ENCODE results near the gene NCOR1. TPM values are rescaled to one million over a fixed set of nuclear protein-coding genes. Genes with fewer than 3 reads are reported as not detected.

Gene NCOR1
- total and polyA plus RNA-seq, 2 experiments from 2014 or later, result 102 to 132 TPM

DNA sequence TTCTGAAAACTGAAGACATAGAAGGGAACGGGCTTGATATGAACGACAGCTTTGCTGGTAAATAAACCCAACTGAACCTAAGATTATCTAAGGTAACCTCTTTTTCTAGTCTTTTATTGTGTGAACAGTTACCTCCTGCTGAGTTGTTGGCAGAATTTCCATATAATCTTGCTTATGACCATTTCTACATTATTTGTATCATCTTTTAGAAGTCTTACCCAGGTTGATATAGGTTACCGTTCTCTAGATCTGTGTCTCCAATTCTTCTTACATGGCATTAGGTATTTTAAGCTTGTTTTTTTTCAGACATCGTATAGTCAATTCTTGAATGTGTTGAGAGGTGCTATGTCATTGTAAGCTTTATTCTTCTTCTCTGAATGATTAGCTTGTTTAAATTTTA lies 191.5 kb downstream of the NCOR1 start:
- Mint-ChIP-seq H3K27me3 (ENCODE audit: insufficient read depth, low read depth, poor library complexity) (peaks cover 9% of the 10 kb centered on the region), H3K4me1 (peaks cover 4% of the 10 kb centered on the region; the same call in 1 of the 3 replicates), H3K4me3 (no peak overlapping the region), H3K36me3 (ENCODE audit: low read depth) (peaks cover 86% of the 10 kb centered on the region), H3K27ac (no peak overlapping the region), H3K9me3 (no peaks in the 10 kb centered on the region)
- no peak overlapping the region for H2AFZ ChIP-seq
- no peak overlapping the region for H3K4me3 ChIP-seq
- ATAC-seq (no peak), DNase-seq (ENCODE audit: low spot score) (no peak)
- peaks cover 32% of the 10 kb centered on the region for H3K79me2 ChIP-seq (replicated peaks; ENCODE audit: insufficient read depth)
- no peaks in the 10 kb centered on the region for H3K4me1 ChIP-seq (ENCODE audit: insufficient read depth)
- peaks cover 42% of the 10 kb centered on the region for H3K36me3 ChIP-seq (ENCODE audit: insufficient read depth)
- no peaks in the 10 kb centered on the region for H3F3A ChIP-seq (replicated peaks; ENCODE audit: low read depth)
- H3K27me3 ChIP-seq (ENCODE audit: insufficient read depth), result no peaks in the 10 kb centered on the region
- 0 out of 2 replicates have a peak overlapping the region, but pooled peaks have one; percentile 4 for H3K27ac ChIP-seq (ENCODE audit: low read depth)
- H3K4me2 ChIP-seq, result no peak overlapping the region
- no peaks in the 10 kb centered on the region for H3K9me2 ChIP-seq (ENCODE audit: insufficient read depth)
- TF ChIP-seq NANOG (IDR thresholded peaks at IDR 0.05; ENCODE audit: borderline replicate concordance) (no peak), CTCF (conservative IDR thresholded peaks at IDR 0.05; ENCODE audit: low read depth in 2 of 2) (no peak), JUNB (IDR thresholded peaks at IDR 0.05; ENCODE audit: unreplicated experiment) (no peak)
- TF ChIP-seq, protein P1, sequence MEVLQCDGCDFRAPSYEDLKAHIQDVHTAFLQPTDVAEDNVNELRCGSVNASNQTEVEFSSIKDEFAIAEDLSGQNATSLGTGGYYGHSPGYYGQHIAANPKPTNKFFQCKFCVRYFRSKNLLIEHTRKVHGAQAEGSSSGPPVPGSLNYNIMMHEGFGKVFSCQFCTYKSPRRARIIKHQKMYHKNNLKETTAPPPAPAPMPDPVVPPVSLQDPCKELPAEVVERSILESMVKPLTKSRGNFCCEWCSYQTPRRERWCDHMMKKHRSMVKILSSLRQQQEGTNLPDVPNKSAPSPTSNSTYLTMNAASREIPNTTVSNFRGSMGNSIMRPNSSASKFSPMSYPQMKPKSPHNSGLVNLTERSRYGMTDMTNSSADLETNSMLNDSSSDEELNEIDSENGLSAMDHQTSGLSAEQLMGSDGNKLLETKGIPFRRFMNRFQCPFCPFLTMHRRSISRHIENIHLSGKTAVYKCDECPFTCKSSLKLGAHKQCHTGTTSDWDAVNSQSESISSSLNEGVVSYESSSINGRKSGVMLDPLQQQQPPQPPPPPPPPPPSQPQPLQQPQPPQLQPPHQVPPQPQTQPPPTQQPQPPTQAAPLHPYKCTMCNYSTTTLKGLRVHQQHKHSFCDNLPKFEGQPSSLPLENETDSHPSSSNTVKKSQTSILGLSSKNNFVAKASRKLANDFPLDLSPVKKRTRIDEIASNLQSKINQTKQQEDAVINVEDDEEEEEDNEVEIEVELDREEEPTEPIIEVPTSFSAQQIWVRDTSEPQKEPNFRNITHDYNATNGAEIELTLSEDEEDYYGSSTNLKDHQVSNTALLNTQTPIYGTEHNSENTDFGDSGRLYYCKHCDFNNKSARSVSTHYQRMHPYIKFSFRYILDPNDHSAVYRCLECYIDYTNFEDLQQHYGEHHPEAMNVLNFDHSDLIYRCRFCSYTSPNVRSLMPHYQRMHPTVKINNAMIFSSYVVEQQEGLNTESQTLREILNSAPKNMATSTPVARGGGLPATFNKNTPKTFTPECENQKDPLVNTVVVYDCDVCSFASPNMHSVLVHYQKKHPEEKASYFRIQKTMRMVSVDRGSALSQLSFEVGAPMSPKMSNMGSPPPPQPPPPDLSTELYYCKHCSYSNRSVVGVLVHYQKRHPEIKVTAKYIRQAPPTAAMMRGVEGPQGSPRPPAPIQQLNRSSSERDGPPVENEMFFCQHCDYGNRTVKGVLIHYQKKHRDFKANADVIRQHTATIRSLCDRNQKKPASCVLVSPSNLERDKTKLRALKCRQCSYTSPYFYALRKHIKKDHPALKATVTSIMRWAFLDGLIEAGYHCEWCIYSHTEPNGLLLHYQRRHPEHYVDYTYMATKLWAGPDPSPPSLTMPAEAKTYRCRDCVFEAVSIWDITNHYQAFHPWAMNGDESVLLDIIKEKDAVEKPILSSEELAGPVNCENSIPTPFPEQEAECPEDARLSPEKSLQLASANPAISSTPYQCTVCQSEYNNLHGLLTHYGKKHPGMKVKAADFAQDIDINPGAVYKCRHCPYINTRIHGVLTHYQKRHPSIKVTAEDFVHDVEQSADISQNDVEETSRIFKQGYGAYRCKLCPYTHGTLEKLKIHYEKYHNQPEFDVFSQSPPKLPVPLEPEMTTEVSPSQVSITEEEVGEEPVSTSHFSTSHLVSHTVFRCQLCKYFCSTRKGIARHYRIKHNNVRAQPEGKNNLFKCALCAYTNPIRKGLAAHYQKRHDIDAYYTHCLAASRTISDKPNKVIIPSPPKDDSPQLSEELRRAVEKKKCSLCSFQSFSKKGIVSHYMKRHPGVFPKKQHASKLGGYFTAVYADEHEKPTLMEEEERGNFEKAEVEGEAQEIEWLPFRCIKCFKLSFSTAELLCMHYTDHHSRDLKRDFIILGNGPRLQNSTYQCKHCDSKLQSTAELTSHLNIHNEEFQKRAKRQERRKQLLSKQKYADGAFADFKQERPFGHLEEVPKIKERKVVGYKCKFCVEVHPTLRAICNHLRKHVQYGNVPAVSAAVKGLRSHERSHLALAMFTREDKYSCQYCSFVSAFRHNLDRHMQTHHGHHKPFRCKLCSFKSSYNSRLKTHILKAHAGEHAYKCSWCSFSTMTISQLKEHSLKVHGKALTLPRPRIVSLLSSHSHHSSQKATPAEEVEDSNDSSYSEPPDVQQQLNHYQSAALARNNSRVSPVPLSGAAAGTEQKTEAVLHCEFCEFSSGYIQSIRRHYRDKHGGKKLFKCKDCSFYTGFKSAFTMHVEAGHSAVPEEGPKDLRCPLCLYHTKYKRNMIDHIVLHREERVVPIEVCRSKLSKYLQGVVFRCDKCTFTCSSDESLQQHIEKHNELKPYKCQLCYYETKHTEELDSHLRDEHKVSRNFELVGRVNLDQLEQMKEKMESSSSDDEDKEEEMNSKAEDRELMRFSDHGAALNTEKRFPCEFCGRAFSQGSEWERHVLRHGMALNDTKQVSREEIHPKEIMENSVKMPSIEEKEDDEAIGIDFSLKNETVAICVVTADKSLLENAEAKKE (CRISPR knock-in tag; IDR thresholded peaks at IDR 0.05), result no peak
- TF ChIP-seq, protein P2, sequence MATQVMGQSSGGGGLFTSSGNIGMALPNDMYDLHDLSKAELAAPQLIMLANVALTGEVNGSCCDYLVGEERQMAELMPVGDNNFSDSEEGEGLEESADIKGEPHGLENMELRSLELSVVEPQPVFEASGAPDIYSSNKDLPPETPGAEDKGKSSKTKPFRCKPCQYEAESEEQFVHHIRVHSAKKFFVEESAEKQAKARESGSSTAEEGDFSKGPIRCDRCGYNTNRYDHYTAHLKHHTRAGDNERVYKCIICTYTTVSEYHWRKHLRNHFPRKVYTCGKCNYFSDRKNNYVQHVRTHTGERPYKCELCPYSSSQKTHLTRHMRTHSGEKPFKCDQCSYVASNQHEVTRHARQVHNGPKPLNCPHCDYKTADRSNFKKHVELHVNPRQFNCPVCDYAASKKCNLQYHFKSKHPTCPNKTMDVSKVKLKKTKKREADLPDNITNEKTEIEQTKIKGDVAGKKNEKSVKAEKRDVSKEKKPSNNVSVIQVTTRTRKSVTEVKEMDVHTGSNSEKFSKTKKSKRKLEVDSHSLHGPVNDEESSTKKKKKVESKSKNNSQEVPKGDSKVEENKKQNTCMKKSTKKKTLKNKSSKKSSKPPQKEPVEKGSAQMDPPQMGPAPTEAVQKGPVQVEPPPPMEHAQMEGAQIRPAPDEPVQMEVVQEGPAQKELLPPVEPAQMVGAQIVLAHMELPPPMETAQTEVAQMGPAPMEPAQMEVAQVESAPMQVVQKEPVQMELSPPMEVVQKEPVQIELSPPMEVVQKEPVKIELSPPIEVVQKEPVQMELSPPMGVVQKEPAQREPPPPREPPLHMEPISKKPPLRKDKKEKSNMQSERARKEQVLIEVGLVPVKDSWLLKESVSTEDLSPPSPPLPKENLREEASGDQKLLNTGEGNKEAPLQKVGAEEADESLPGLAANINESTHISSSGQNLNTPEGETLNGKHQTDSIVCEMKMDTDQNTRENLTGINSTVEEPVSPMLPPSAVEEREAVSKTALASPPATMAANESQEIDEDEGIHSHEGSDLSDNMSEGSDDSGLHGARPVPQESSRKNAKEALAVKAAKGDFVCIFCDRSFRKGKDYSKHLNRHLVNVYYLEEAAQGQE (IDR thresholded peaks at IDR 0.05; ENCODE audit: unreplicated experiment), result no peak
- H4K20me1 ChIP-seq (replicated peaks; ENCODE audit: insufficient read depth), result peaks cover 26% of the 10 kb centered on the region

All from GM23338 (cell line).